ENCODE data around the gene WFDC2. TPM values are rescaled to one million over a fixed set of nuclear protein-coding genes. Genes with fewer than 3 reads are reported as not detected.
A peak's percentile ranks its signal among the peaks of the same experiment; 100 is the strongest.

WFDC2 gene
- total and polyA plus RNA-seq, 2 experiments from 2014 or later = not detected

GRCh38 chr20:45433316-45433715, 36.2 kb upstream of the WFDC2 start:
- WGBS, 2 experiments (ENCODE audit: low coverage in 1 of 2, low lambda C conversion rate in 2 of 2, missing lambda C conversion rate in 2 of 2) = 36 to 44% methylated on average over 3 of the region's 3 CpGs
- H3K4me2 ChIP-seq (ENCODE audit: unreplicated experiment) = no peak overlapping the region

GRCh38 chr20:45433976-45434375, 35.6 kb upstream of the WFDC2 start:
- Histone ChIP-seq H3F3A (ENCODE audit: insufficient read depth) (peaks cover 4% of the 10 kb centered on the region; the same call in 1 of the 2 replicates), H4K20me1 (ENCODE audit: insufficient read depth) (no peaks in the 10 kb centered on the region), H2AFZ (no peak overlapping the region), H3K4me1 (ENCODE audit: insufficient read depth) (no peaks in the 10 kb centered on the region), H3K79me2 (ENCODE audit: insufficient read depth) (no peaks in the 10 kb centered on the region), H3K4me2 (ENCODE audit: unreplicated experiment) (no peak overlapping the region), H3K9me2 (ENCODE audit: insufficient read depth) (no peaks in the 10 kb centered on the region), H3K27ac (no peak overlapping the region), H3K27me3 (replicated peaks; ENCODE audit: insufficient read depth) (no peaks in the 10 kb centered on the region), H3K9me3 (ENCODE audit: low read depth) (no peaks in the 10 kb centered on the region), H3K36me3 (ENCODE audit: low read depth) (no peaks in the 10 kb centered on the region), H3K9ac (no peak overlapping the region), H3K4me3 (no peak overlapping the region)
- WGBS, 2 experiments (ENCODE audit: low coverage in 1 of 2, low lambda C conversion rate in 2 of 2, missing lambda C conversion rate in 2 of 2) = 92 to 100% methylated on average over 4 of the region's 4 CpGs
- in situ Hi-C loops (cut with MboI) = loop anchor here (25.0 kb wide), 1 partner anchor 397 kb away; no protein-coding TSS in a partner anchor
- TF ChIP-seq EZH2 (IDR thresholded peaks at IDR 0.05; ENCODE audit: insufficient read depth, poor library complexity, severe bottlenecking) = no peak
- no peak for TF ChIP-seq EZH2phosphoT487 (IDR thresholded peaks at IDR 0.05; ENCODE audit: insufficient read depth, low read depth)
- DNase-seq = no peak

More at GRCh38 chr20:45433316-45433715, 36.2 kb upstream of the WFDC2 start:
- H4K20me1 ChIP-seq (ENCODE audit: insufficient read depth) = no peaks in the 10 kb centered on the region
- peak overlapping the region; percentile 21; the same call in 1 of the 2 replicates for H2AFZ ChIP-seq
- H3K4me3 ChIP-seq = no peak overlapping the region
- no peaks in the 10 kb centered on the region for H3K36me3 ChIP-seq (ENCODE audit: low read depth)
- no peaks in the 10 kb centered on the region for H3K4me1 ChIP-seq (ENCODE audit: insufficient read depth)
- H3K9me2 ChIP-seq (ENCODE audit: insufficient read depth) = no peaks in the 10 kb centered on the region
- no peak overlapping the region for H3K9ac ChIP-seq
- TF ChIP-seq EZH2phosphoT487 (IDR thresholded peaks at IDR 0.05; ENCODE audit: insufficient read depth, low read depth) = no peak
- TF ChIP-seq EZH2 (IDR thresholded peaks at IDR 0.05; ENCODE audit: insufficient read depth, poor library complexity, severe bottlenecking) = no peak
- H3K79me2 ChIP-seq (ENCODE audit: insufficient read depth) = no peaks in the 10 kb centered on the region
- in situ Hi-C loops (cut with MboI) = loop anchor here (25.0 kb wide), 1 partner anchor 396 kb away; no protein-coding TSS in a partner anchor
- H3K27me3 ChIP-seq (replicated peaks; ENCODE audit: insufficient read depth) = no peaks in the 10 kb centered on the region
- H3F3A ChIP-seq (ENCODE audit: insufficient read depth) = peaks cover 4% of the 10 kb centered on the region; the same call in 1 of the 2 replicates
- DNase-seq = peak; percentile 56
- no peak overlapping the region for H3K27ac ChIP-seq
- H3K9me3 ChIP-seq (ENCODE audit: low read depth) = no peaks in the 10 kb centered on the region

GRCh38 chr20:45436732-45437485, 32.6 kb upstream of the WFDC2 start:
- peak; percentile 95 for DNase-seq
- no peaks in the 10 kb centered on the region for H3K36me3 ChIP-seq (ENCODE audit: low read depth)

GRCh38 chr20:45440424-45440823, 29.1 kb upstream of the WFDC2 start:
- Histone ChIP-seq H4K20me1 (ENCODE audit: insufficient read depth) (no peaks in the 10 kb centered on the region), H3F3A (ENCODE audit: insufficient read depth) (peaks cover 4% of the 10 kb centered on the region; the same call in 1 of the 2 replicates), H3K9me2 (ENCODE audit: insufficient read depth) (no peaks in the 10 kb centered on the region), H3K4me1 (ENCODE audit: insufficient read depth) (no peaks in the 10 kb centered on the region), H3K4me2 (ENCODE audit: unreplicated experiment) (no peak overlapping the region), H3K27ac (no peak overlapping the region), H2AFZ (no peak overlapping the region), H3K4me3 (no peak overlapping the region), H3K36me3 (ENCODE audit: low read depth) (no peaks in the 10 kb centered on the region), H3K79me2 (ENCODE audit: insufficient read depth) (no peaks in the 10 kb centered on the region), H3K27me3 (replicated peaks; ENCODE audit: insufficient read depth) (no peaks in the 10 kb centered on the region; the same call in 1 of the 2 replicates), H3K9ac (no peak overlapping the region), H3K9me3 (ENCODE audit: low read depth) (no peaks in the 10 kb centered on the region)
- TF ChIP-seq EZH2 (IDR thresholded peaks at IDR 0.05; ENCODE audit: insufficient read depth, poor library complexity, severe bottlenecking) (no peak), EZH2phosphoT487 (IDR thresholded peaks at IDR 0.05; ENCODE audit: insufficient read depth, low read depth) (no peak)
- in situ Hi-C loops (cut with MboI) = loop anchor here (5.0 to 25.0 kb wide), 2 partner anchors 118 to 403 kb away; no protein-coding TSS in a partner anchor
- 76 to 79% methylated on average over 3 of the region's 3 CpGs for WGBS, 2 experiments (ENCODE audit: low coverage in 1 of 2, low lambda C conversion rate in 2 of 2, missing lambda C conversion rate in 2 of 2)
- no peak for DNase-seq

More at GRCh38 chr20:45436732-45437485, 32.6 kb upstream of the WFDC2 start:
- no peak for TF ChIP-seq EZH2 (IDR thresholded peaks at IDR 0.05; ENCODE audit: insufficient read depth, poor library complexity, severe bottlenecking)
- no peak for TF ChIP-seq EZH2phosphoT487 (IDR thresholded peaks at IDR 0.05; ENCODE audit: insufficient read depth, low read depth)
- Histone ChIP-seq H3K4me2 (ENCODE audit: unreplicated experiment) (peak overlapping the region; percentile 74), H3K9ac (peak overlapping the region; percentile 86), H3K9me2 (ENCODE audit: insufficient read depth) (no peaks in the 10 kb centered on the region), H3K27me3 (replicated peaks; ENCODE audit: insufficient read depth) (no peaks in the 10 kb centered on the region), H2AFZ (peak overlapping the region; percentile 85), H3F3A (ENCODE audit: insufficient read depth) (peaks cover 4% of the 10 kb centered on the region; the same call in 1 of the 2 replicates), H3K27ac (peak overlapping the region; percentile 50), H3K4me3 (peak overlapping the region; percentile 77), H3K79me2 (ENCODE audit: insufficient read depth) (no peaks in the 10 kb centered on the region), H3K4me1 (ENCODE audit: insufficient read depth) (no peaks in the 10 kb centered on the region), H3K9me3 (ENCODE audit: low read depth) (no peaks in the 10 kb centered on the region), H4K20me1 (ENCODE audit: insufficient read depth) (no peaks in the 10 kb centered on the region)
- in situ Hi-C loops (cut with MboI) = loop anchor here (25.0 kb wide), 1 partner anchor 400 kb away; no protein-coding TSS in a partner anchor
- WGBS, 2 experiments (ENCODE audit: low coverage in 1 of 2, low lambda C conversion rate in 2 of 2, missing lambda C conversion rate in 2 of 2) = 6 to 8% methylated on average over 29 to 33 of the region's 33 CpGs

Measured in GM23248 (cell line).